GM23338 (cell line): ENCODE results near the gene PPFIBP1. TPM values are rescaled to one million over a fixed set of nuclear protein-coding genes. Genes with fewer than 3 reads are reported as not detected.

Experiments used
- ATAC-seq: fragments of 200-7000 bp; cut with Tn5 transposase; 3 replicates; pipeline ENCODE4 v1.9.1; 2020
- DNase-seq: peaks from one replicate; pipeline ENCODE4 v3.0.0-alpha.2; 2015; ENCODE audit warnings: low spot score
- H2AFZ ChIP-seq: fragments of 200-600 bp; sonication (generic); 2 replicates; pipeline ENCODE4 v1.8.0; 2016; ENCODE audit warnings: antibody characterized with exemption, mild to moderate bottlenecking, moderate library complexity
- H3F3A ChIP-seq: fragments of 200-600 bp; sonication (generic); replicated peaks from 2 replicates; pipeline ENCODE4 v1.8.0; 2017; ENCODE audit warnings: antibody characterized with exemption, mixed run types, low read depth
- H3K27ac ChIP-seq: fragments of 200-600 bp; sonication (generic); 2 replicates; pipeline ENCODE4 v1.6.1; 2016; ENCODE audit warnings: low read depth
- H3K27me3 ChIP-seq: fragments of 200-600 bp; sonication (generic); 2 replicates; pipeline ENCODE4 v1.8.0; 2016; ENCODE audit warnings: mild to moderate bottlenecking, mixed run types, moderate library complexity; ENCODE audit not compliant: insufficient read depth
- H3K36me3 ChIP-seq: fragments of 200-600 bp; sonication (generic); 2 replicates; pipeline ENCODE4 v1.8.0; 2016; ENCODE audit warnings: mild to moderate bottlenecking; ENCODE audit not compliant: insufficient read depth
- H3K4me1 ChIP-seq: fragments of 200-600 bp; sonication (generic); 2 replicates; pipeline ENCODE4 v1.8.0; 2016; ENCODE audit warnings: mild to moderate bottlenecking, moderate library complexity; ENCODE audit not compliant: insufficient read depth
- H3K4me2 ChIP-seq: fragments of 200-600 bp; sonication (generic); 2 replicates; pipeline ENCODE4 v1.7.1; 2017; ENCODE audit warnings: mixed run types
- H3K4me3 ChIP-seq: fragments of 200-600 bp; sonication (generic); 2 replicates; pipeline ENCODE4 v1.6.1; 2016; ENCODE audit warnings: mixed run types
- H3K79me2 ChIP-seq: fragments of 200-600 bp; sonication (generic); replicated peaks from 2 replicates; pipeline ENCODE4 v1.8.0; 2017; ENCODE audit warnings: mild to moderate bottlenecking; ENCODE audit not compliant: insufficient read depth
- H3K9me2 ChIP-seq: fragments of 200-600 bp; sonication (generic); 2 replicates; pipeline ENCODE4 v1.8.0; 2017; ENCODE audit not compliant: insufficient read depth
- H4K20me1 ChIP-seq: fragments of 200-600 bp; sonication (generic); replicated peaks from 2 replicates; pipeline ENCODE4 v1.8.0; 2017; ENCODE audit warnings: mild to moderate bottlenecking; ENCODE audit not compliant: insufficient read depth
- H3K27ac Mint-ChIP-seq: 2 replicates; pipeline ENCODE4 v1.8.0; 2020; ENCODE audit warnings: inconsistent platforms, mild to moderate bottlenecking, moderate library complexity, mixed read lengths
- H3K27me3 Mint-ChIP-seq: 3 replicates; pipeline ENCODE4 v1.8.0; 2022; ENCODE audit warnings: low read depth, mild to moderate bottlenecking, moderate library complexity, mixed read lengths, inconsistent platforms; ENCODE audit not compliant: insufficient read depth, poor library complexity
- H3K36me3 Mint-ChIP-seq: 3 replicates; pipeline ENCODE4 v1.8.0; 2021; ENCODE audit warnings: low read depth, mild to moderate bottlenecking, inconsistent platforms, moderate library complexity, mixed read lengths
- H3K4me1 Mint-ChIP-seq: 3 replicates; pipeline ENCODE4 v1.8.0; 2020; ENCODE audit warnings: mild to moderate bottlenecking, inconsistent platforms, mixed read lengths
- H3K4me3 Mint-ChIP-seq: 3 replicates; pipeline ENCODE4 v1.8.0; 2021; ENCODE audit warnings: moderate library complexity, mild to moderate bottlenecking, inconsistent platforms, mixed read lengths
- H3K9me3 Mint-ChIP-seq: 3 replicates; pipeline ENCODE4 v1.8.0; 2020; ENCODE audit warnings: moderate library complexity, mild to moderate bottlenecking, inconsistent platforms, mixed read lengths
- CTCF ChIP-seq, 2 experiments: fragments of 200-600 bp in 1 of 2; sonication (generic) in 1 of 2; conservative IDR thresholded peaks; 2 replicates each; pipeline versions ENCODE4 v1.5.1 to v1.6.1; 2016 to 2017; ENCODE audit warnings: antibody characterized with exemption in 2 of 2, low read depth in 2 of 2, mild to moderate bottlenecking in 2 of 2, moderate library complexity in 1 of 2
- ETS1 ChIP-seq: IDR thresholded peaks from 2 replicates; pipeline ENCODE4 v1.6.1; 2016; ENCODE audit warnings: antibody characterized with exemption
- EZH2 ChIP-seq: fragments of 200-600 bp; sonication (generic); IDR thresholded peaks from one replicate; pipeline ENCODE4 v1.8.0; 2017; ENCODE audit warnings: antibody characterized with exemption, mild to moderate bottlenecking, low read depth; ENCODE audit not compliant: unreplicated experiment
- JUNB ChIP-seq: IDR thresholded peaks from one replicate; pipeline ENCODE4 v1.6.1; 2016; ENCODE audit warnings: antibody characterized with exemption; ENCODE audit not compliant: unreplicated experiment
- NANOG ChIP-seq: IDR thresholded peaks from 2 replicates; pipeline ENCODE4 v1.6.1; 2016; ENCODE audit warnings: antibody characterized with exemption, borderline replicate concordance
- POLR2AphosphoS5 ChIP-seq: IDR thresholded peaks from 2 replicates; pipeline ENCODE4 v1.6.1; 2016; ENCODE audit warnings: antibody characterized with exemption, low read depth
- STAT1 ChIP-seq: IDR thresholded peaks from one replicate; pipeline ENCODE4 v1.6.1; 2016; ENCODE audit warnings: antibody characterized with exemption; ENCODE audit not compliant: unreplicated experiment
- ZNF114 ChIP-seq: fragments of 250-450 bp; sonication (Bioruptor Pico); IDR thresholded peaks from 2 replicates; pipeline ENCODE4 v1.5.0; 2020; ENCODE audit warnings: mild to moderate bottlenecking, moderate library complexity
- polyA plus RNA-seq: library from polyadenylated mRNA; unstranded; fragments of >200 nt; fragmentation: Nextera tagmentation; extraction: Ambion mirVana; gene quantifications from 2 replicates; pipeline ENCODE4 v1.2.1, GENCODE V29; 2016
- total RNA-seq: library from RNA; depleted of rRNA; stranded (reverse); fragments of >200 nt; shearing (Covaris generic); gene quantifications from 2 replicates; pipeline ENCODE4 v1.2.3, GENCODE V29; 2014

PPFIBP1 gene
- total and polyA plus RNA-seq, 2 experiments from 2014 or later = 33.2 to 41.9 TPM

- H2AFZ ChIP-seq = no peak overlapping the region
- no peak overlapping the region for H3K4me2 ChIP-seq
Measured at GRCh38 chr12:27564612-27565213, 40.7 kb downstream of the PPFIBP1 start.

GRCh38 chr12:27566159-27566558 is 42.2 kb downstream of the PPFIBP1 start:
- Histone ChIP-seq H3K4me2 (no peak overlapping the region), H4K20me1 (no peaks in the 10 kb centered on the region; the same call in 1 of the 2 replicates), H3K27me3 (no peaks in the 10 kb centered on the region), H3F3A (no peaks in the 10 kb centered on the region), H3K36me3 (no peaks in the 10 kb centered on the region), H3K4me3 (no peak overlapping the region), H3K27ac (no peak overlapping the region), H3K9me2 (no peaks in the 10 kb centered on the region), H3K4me1 (peaks cover 10% of the 10 kb centered on the region), H3K79me2 (peaks cover 13% of the 10 kb centered on the region), H2AFZ (no peak overlapping the region)
- Mint-ChIP-seq H3K36me3 (peaks cover 2% of the 10 kb centered on the region; the same call in 1 of the 3 replicates), H3K4me3 (no peak overlapping the region), H3K27me3 (no peaks in the 10 kb centered on the region), H3K27ac (no peak overlapping the region), H3K4me1 (peaks cover 22% of the 10 kb centered on the region), H3K9me3 (no peaks in the 10 kb centered on the region)
- no peak for TF ChIP-seq ZNF114
- TF ChIP-seq CTCF (conservative IDR thresholded peaks at IDR 0.05; ENCODE audit: low read depth in 2 of 2) = 0 out of 4 replicates have a peak, but pooled peaks of 1 of the 2 experiments have one; percentile 0
- no peak for DNase-seq
- ATAC-seq = no peak

More at GRCh38 chr12:27564612-27565213, 40.7 kb downstream of the PPFIBP1 start:
- H3K4me3 Mint-ChIP-seq = no peak overlapping the region
- peaks cover 20% of the 10 kb centered on the region for H3K4me1 ChIP-seq
- H3K9me3 Mint-ChIP-seq = no peaks in the 10 kb centered on the region
- peaks cover 13% of the 10 kb centered on the region for H3K79me2 ChIP-seq
- H3K27me3 Mint-ChIP-seq = no peaks in the 10 kb centered on the region
- no peaks in the 10 kb centered on the region for H3F3A ChIP-seq
- H3K9me2 ChIP-seq = no peaks in the 10 kb centered on the region
- no peak for TF ChIP-seq JUNB
- no peak for TF ChIP-seq POLR2AphosphoS5
- no peak for TF ChIP-seq ZNF114
- TF ChIP-seq EZH2 = no peak
- TF ChIP-seq ETS1 = no peak
- TF ChIP-seq STAT1 = no peak
- TF ChIP-seq CTCF (conservative IDR thresholded peaks at IDR 0.05; ENCODE audit: low read depth in 2 of 2) = no peak
- TF ChIP-seq NANOG = no peak
- ATAC-seq (peak; percentile 35; the same call in 1 of the 3 replicates), DNase-seq (no peak)
- peaks cover 34% of the 10 kb centered on the region for H3K4me1 Mint-ChIP-seq
- no peaks in the 10 kb centered on the region; the same call in 1 of the 2 replicates for H4K20me1 ChIP-seq
- peaks cover 2% of the 10 kb centered on the region; the same call in 1 of the 3 replicates for H3K36me3 Mint-ChIP-seq
- H3K4me3 ChIP-seq = no peak overlapping the region
- H3K27me3 ChIP-seq = no peaks in the 10 kb centered on the region
- no peaks in the 10 kb centered on the region for H3K36me3 ChIP-seq
- peak overlapping the region; percentile 34 for H3K27ac Mint-ChIP-seq
- no peak overlapping the region for H3K27ac ChIP-seq
